CD4-positive, alpha-beta T cell treated with Interleukin-4 for 1 hour (primary cell): Measurements from ENCODE around the gene SYNGR2.

Experiments
- DNase-seq, 2 donors: peaks; one replicate each; pipeline ENCODE4 v3.0.0-alpha.2; 2020 to 2022

The SYNGR2 gene

DNA sequence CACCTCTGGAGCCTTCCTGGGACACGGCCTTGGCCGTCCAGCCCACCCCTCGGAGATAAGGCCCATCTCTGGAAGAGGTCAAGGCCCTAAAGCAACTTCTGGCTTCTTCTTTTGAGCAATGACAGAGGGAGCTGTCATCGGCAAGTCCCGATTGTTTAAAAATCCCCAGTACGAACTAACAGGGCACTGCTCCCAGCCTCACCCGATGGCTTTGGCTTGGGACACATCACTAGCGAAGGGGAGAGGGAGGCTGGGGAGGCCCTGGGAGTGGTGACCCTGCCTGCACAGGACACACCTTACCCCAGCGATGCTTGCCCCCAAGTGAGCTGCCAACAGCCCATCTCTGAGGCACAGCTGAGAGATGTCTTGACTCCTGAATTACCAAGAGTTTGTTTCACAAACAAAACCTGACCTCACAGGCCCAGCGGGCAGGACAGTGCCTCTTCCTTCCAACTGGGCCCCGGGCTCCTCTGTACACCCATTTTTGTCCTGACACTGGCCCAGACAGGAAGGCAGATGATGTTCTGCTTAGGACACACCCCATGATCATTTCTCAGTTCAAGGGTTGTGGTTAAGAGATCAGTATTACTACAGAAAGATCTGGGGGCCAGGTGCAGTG is 4.8 kb downstream of the SYNGR2 start:
- DNase-seq = peak; percentile 42 to 51

- peak in 1 of 2 donors; percentile 54 for DNase-seq
Measured at GRCh38 chr17:78174346-78174869, 6.0 kb downstream of the SYNGR2 start.

DNA sequence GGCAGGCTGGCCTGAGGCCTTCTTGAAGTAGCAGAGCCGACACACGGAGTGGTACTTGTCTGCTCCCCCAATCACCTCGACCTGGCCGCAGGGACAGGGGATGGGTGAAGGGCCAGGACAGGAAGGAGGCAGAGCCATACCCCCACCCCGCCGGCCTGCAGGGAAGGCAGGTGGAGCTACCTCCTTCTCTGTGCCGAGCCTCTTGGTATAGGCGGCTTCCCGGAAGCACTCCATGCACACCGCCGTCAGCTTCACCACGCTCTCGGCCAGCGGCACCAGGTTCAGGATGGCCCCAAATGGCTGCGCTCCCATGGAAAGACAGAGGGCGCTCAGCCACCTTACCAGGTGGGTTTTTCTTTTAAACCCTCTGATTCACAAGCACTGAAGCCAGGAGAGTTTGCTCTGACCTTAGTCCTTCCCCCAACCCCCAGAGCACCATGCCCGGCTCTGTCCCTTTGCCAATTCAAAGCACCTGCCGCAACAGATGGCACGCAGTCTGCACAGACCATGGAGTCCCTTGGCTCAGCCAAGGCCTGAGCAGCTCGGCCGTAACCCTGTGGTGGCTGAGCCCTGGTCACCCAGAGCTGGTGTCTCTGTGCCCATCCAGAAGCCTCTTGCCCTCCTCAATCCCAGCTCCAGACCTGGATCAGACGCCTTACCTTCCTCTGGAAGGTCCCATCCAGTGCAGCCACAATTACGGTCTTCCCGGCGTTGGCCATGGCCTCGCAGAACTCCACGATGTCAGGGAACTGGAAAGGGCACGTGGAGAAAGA is 6.7 kb downstream of the SYNGR2 start:
- no peak for DNase-seq

DNA sequence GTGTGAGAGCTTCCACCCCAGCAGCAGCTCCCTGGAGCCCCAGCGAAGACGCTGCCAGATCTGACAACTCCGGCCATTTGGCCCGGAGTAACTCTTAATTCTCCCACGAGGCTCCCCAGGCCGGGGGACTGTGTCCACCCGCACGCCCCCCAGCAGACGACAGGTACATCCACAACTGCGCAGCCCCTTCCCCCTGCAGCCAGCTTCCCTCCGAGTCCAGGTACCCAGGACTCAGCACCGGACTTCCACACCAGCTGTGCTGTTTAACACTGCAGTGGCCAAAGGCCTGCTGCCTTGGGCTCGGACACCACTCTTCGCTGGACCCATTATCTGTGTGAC is 7.2 kb downstream of the SYNGR2 start:
- DNase-seq = no peak

- DNase-seq = peak; percentile 79 to 81
Measured at GRCh38 chr17:78176548-78177025, 8.2 kb downstream of the SYNGR2 start.

DNA sequence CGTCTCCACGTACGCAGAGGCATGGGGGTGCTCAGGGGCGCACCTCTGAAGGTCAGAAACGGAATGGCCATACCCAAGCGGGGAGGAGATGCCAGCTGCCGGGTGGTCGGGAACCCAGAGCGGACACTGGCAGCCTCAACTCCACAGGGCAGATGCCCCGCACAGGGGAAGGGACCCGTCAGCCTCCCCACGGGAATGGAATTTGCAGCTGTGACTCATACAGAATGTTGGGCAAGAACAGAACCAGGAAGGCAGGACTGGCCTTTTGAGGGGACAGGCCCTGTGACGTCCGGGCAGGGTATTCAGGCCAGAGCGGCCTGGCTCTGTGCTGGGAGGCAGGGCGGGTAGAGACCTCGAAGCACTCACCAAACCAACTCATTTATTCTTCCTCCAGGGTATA is 11.0 kb downstream of the SYNGR2 start:
- DNase-seq = no peak

GRCh38 chr17:78180083-78180482 is 11.7 kb downstream of the SYNGR2 start:
- DNase-seq = no peak

DNA sequence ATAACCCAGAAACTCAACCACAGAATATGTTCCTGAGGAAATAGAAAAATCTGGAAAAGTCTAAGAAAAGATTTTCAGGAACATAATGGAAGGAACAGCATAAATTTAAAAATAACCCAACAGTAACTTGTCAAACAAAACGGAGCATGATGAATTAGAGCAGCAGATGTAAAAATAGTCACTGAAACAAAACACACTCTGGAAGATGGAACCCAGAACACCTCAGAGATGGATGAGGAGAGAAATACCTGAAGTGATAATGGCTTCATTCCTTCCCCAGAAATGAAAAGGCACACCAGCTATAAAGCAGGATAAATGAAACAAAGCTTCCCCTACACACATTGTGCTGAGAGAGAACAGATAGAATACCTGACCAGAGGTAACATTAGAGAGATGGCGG is 12.1 kb downstream of the SYNGR2 start:
- DNase-seq = no peak

- DNase-seq = no peak
Measured at GRCh38 chr17:78182504-78182903, 14.1 kb downstream of the SYNGR2 start.

GRCh38 chr17:78183916-78184315 is 15.5 kb downstream of the SYNGR2 start:
- DNase-seq = no peak

GRCh38 chr17:78184351-78184750 is 16.0 kb downstream of the SYNGR2 start:
- DNase-seq = no peak

GRCh38 chr17:78184868-78185267 is 16.5 kb downstream of the SYNGR2 start:
- no peak for DNase-seq

GRCh38 chr17:78185981-78186691 is 17.8 kb downstream of the SYNGR2 start:
- DNase-seq = no peak

- peak; percentile 88 to 90 for DNase-seq
Measured at GRCh38 chr17:78186692-78187595, 18.6 kb downstream of the SYNGR2 start, which contains the start of the genes AFMID and TK1. TSS of gene AFMID (plus strand) at chr17:78187362. CDS start at chr17:78187371, 9 bp downstream. TSS of gene TK1 (minus strand) at chr17:78187052. CDS start at chr17:78186994, 58 bp downstream.

DNA sequence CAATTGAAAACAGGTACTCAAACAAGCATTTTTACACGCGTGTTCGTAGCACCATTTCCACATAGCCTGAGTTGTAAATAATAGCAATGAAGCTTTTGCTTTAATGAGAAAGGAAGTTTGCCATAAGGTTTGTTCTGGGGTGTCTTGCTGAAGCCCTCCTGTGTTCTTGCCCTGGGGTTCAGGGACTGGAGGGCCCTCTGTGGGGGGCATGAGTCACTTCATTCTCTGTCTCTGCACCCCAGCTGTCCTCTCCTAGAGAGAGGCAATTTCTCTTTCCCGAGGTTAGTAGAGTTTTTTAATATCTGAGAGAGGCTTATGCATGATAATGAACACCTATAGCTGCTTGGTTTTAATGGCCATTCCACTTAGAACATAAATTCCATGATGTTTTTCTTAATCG is 28.3 kb downstream of the SYNGR2 start:
- no peak for DNase-seq

DNA sequence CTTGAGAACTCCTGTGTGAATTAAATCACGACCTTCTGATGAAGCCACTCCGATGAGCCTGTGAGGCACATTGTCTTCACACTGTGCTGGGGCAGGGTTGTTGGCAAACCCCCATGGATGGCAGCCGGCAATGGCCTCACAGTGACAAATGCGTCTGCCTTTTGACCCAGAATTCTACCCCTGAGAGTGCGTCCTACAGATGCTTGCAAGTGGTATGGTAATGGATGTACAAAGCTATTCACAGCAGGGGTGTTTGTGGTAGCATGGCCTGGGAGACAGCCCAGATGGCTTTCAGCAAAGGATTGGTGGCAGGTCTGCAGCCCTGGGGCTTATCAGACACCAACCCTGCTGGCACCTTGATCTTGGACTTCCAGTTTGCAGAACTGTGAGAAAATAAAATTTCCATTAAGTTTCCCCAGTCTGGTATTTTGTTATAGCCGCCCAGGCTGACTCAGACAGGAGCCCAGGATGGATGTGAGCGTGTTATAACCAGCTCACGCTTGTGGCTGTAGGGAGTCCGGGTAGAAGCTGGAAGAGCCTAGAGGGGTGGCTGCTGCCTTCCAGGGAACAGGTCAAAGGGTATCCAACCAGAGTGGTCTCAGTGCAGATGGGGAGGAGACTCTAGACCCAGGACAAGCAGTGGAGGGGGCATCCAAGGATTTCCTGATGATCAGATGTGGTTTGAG is 28.9 kb downstream of the SYNGR2 start:
- DNase-seq = no peak

- no peak for DNase-seq
Measured at GRCh38 chr17:78200451-78200850, 32.1 kb downstream of the SYNGR2 start.

DNA sequence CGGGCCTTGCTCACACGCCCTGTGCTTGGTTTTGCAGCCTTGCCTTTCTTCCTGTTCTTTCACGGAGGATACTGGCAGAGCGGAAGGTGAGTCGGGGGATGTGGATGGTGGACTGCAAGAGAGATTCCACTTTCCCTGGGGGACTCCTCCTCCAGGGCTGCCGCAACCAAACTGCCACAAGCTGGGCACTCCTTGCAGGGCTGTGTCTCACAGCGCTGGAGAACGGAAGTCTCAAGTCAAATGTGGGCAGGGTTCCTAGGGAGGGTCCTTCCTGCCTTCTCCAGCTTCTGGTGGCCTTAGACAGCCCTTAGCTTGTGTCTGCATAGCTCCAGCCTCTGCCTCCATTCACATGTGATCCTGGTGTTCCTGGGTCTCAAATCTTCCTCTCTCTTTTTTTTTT is 34.3 kb downstream of the SYNGR2 start:
- no peak for DNase-seq

DNA sequence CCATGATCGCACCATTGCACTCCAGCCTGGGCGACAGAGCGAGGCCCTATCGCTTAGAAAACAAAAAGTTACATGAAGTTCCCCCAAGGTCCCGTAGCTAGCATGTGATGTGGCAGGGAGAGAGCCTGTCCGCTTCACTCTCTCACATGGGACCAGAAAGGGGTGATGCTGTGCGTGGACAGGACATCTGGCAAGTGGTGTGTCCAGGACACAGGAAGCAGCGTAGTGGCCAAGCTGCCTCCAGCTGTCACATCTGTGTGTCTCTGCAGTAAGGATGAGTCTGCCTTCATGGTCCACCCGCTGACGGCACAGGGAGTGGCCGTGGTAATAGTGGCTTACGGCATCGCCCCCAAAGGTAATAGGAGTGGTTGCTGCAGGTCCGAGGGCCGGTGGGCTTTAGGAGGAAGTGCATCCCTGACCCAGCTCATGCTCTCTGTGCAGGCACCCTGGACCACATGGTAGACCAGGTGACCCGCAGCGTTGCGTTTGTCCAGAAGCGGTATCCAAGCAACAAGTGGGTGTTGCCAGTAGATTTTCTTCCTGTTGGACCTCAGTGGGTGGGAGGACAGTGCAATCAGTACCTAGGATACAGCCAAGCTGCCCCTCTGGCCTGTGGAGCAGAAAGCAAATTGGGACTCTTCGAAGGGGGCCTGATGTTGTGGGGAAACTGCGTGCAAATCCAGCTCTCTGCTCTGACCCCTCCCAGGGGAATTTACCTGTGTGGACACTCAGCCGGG is 36.2 kb downstream of the SYNGR2 start:
- no peak for DNase-seq

DNA sequence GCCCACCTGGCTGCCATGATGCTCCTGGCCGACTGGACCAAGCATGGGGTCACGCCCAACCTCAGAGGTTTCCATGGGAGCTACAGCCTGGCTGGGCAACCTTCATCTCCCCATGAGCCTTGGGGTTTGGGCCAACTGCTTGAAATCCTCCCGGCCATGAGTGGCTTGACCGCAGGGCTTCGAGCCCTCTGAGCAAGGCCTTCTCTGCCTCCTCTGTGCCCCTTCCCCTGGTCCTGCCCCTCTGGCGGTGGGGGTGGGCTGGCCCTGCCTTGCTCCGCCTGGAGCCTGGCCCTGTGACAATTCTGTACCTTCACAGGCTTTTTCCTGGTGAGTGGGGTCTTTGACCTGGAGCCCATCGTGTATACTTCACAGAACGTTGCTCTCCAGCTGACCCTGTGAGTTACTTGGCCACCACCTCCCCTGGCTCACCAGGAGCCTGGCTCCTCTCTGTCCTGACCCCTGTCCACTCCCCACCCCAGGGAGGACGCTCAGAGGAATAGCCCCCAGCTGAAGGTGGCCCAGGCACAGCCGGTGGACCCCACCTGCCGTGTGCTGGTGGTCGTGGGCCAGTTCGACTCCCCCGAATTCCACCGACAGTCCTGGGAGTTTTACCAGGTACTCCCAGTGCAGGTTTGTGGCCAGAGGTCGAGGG is 36.9 kb downstream of the SYNGR2 start:
- no peak for DNase-seq

DNA sequence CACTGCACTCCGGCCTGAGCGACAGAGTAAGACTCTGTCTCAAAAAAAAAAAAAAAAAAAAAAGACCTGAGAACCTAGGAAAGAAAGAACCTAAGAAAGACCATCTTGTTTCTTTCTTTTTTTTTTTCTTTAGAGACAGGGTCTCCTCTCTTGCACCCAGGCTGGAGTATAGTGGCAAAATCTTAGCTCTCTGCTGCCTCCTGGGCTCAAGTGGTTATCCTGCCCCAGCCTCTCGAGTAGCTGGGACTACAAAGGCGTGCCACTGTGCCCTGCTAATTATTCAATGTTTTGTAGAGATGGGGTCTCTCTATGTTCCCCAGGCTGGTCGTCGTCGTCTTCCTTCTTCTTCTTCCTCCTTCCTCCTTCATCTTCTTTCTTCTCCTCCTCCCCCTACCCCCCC is 37.9 kb downstream of the SYNGR2 start:
- no peak for DNase-seq
